WI38 (cell line): ENCODE data around the gene CNFN.
A peak's percentile ranks its signal among the peaks of the same experiment; 100 is the strongest.

Experiments
- H3K4me3 ChIP-seq: 2 replicates; pipeline ENCODE4 v1.5.1; 2011; ENCODE audit warnings: low read depth, mild to moderate bottlenecking, control low read depth, low read length
- TF ChIP-seq, protein P1 (sequence below): IDR thresholded peaks from 2 replicates; pipeline ENCODE4 v1.5.1; 2012; ENCODE audit warnings: low read depth, mild to moderate bottlenecking, control low read depth, low read length

CNFN gene

DNA sequence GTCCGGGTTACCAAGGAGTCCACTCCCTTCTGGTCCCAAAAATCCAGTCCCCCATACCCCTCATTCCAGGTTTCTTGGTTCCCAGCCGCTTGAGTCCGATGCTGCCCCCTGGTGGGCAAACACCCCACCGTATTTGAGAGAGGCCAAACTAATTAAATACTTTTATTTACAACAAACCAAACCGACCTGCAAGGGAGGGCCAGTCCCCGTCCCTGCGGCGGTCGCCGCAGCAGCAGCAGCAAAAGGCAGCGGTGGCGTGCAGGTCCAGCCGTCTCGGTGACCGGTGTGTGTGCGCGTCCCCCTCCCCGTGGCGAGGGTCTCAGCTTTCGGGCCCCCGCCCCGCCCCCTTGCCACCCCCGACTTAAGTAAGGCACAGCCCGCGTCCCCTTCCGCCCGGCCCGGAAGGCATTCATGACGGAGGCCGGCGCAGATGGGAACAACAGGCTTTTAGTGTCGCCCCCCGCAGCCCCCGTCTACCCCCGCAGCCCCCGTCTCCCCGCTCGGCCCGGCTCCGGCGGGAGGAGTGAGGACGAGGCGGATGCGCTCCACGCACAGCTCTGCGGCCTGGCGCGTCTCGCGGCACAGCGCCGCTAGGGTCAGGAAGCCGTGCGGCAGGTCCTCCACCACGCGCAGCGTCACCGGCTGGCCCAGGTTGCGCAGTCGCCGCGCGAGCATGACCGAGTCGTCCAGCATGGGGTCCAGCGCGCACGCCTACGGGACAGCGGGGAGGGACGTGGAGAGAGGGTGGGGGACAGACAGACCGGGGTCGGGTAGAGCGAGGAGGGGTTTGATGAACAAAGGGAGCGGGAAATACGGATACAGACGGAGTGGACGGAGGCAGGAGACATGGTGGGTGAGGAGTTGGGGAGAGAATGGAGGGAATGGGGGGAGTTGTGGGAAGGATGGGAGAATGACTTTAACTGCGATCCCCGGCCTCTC lies 11.5 kb upstream of the CNFN start:
- H3K4me3 ChIP-seq: peak overlapping the region; percentile 53
- TF ChIP-seq, protein P1, sequence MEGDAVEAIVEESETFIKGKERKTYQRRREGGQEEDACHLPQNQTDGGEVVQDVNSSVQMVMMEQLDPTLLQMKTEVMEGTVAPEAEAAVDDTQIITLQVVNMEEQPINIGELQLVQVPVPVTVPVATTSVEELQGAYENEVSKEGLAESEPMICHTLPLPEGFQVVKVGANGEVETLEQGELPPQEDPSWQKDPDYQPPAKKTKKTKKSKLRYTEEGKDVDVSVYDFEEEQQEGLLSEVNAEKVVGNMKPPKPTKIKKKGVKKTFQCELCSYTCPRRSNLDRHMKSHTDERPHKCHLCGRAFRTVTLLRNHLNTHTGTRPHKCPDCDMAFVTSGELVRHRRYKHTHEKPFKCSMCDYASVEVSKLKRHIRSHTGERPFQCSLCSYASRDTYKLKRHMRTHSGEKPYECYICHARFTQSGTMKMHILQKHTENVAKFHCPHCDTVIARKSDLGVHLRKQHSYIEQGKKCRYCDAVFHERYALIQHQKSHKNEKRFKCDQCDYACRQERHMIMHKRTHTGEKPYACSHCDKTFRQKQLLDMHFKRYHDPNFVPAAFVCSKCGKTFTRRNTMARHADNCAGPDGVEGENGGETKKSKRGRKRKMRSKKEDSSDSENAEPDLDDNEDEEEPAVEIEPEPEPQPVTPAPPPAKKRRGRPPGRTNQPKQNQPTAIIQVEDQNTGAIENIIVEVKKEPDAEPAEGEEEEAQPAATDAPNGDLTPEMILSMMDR: peak; percentile 76

DNA sequence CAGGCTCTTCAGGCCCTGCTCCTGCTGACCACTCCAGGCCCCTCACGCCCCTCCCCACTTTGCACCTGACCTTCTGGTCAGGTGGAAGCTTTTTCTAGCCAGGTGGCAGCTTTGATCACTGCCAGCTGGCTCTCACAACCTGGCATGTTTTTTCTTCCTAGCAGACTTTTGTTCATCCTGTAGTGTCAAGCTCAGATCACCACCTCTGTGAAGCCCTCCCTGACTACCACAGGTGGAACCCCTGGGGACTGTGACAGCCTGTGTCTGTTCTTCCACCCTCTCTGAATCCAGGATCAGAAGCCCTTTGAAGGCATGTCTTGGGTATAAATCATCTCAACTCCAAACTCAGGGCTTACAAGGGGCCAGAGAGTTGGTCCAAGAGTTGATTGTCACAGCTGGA lies 10.3 kb upstream of the CNFN start:
- H3K4me3 ChIP-seq: no peak overlapping the region
- TF ChIP-seq, protein P1: no peak

DNA sequence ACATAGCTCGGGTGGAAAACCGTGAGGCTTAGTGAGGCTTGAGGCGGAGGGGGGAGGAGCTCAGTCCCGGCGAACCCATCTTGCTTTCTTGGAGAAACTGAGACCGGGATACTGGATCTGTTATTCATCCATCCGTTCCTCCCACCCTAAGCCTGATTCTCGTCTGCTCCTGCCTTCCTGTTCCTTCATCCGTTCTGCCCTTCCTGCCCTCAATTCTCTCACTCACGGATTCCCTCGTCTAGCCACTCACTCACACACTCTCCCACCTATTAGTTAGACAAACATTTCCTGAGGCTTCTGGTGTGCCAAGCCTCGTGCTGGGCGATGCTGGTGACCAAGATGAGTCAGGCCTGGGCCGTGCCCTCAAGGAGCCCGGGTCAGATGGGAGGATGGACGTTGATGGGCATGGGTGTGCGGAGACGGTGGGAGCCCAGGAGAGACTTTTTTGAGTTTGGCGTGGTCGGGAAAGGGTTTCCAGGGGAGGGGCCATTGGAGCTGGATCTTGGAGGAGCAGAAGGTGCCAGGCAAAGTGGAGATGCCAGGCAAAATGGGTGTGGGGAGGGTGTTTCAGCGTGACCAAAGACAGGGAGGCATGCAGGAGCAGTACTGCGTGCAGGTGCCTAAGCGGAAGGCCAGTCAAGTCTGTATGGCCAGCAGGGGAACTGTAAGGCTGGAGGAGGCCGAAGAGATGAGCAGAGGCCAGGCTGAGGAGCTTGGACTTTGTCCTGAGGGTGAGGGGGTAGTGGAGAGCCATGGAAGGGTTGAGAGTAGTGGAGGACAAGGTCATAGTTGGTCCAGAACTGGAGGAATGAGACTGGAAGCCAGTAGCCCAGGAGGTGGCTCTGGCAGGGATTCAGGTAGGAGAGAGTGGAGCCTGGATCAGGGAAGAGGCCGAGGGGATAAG lies 7.4 kb upstream of the CNFN start:
- TF ChIP-seq, protein P1: no peak
- peak overlapping the region; percentile 80 for H3K4me3 ChIP-seq

DNA sequence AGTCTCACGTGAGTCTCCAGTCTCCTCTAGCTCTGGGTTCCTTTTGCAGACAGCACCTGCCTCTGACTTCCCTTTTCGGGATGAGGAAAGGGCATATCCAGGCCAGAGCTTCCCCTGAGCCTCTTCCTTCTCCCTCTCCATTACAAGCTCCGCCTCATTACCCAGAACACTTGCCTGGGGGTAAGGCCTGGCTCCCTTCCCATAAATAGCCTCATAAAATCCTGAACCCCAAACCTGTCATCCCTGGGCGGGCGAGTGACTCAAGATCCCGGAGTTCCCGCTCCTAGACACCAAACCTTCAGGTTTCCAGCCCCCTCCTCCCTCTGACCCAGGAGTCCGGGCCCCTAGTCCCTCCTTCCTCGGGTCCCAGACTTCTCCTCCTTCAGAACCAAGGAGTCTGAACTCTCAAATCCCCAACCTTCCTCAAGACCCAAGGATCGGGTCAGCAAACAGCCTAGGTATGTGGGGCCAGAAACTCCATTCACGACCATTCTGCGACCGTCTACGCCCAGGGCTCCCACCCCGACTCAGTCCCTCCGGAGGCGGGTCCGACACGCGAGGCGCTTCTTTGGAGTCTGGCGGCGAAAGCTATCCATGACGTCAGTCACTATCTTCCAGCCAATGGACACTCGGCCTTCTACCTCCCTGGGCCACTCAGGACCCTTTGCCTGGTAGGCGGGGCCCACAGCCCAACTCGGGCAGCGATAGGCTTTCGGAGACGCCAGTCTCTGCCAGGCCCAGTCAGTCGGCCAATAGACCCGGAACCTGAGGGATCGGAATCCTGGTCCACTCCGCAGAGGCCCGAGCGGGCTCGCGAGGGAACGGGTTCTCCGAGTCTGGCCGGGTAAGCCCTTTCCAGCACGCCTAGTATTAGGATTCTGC lies 6.5 kb upstream of the CNFN start:
- peak overlapping the region; percentile 80 for H3K4me3 ChIP-seq
- TF ChIP-seq, protein P1: no peak

- H3K4me3 ChIP-seq: no peak overlapping the region
- TF ChIP-seq, protein P1: no peak
Observed at GRCh38 chr19:42394751-42395150, 4.7 kb upstream of the CNFN start.

GRCh38 chr19:42392165-42392564 lies 2.1 kb upstream of the CNFN start:
- TF ChIP-seq, protein P1: no peak
- H3K4me3 ChIP-seq: no peak overlapping the region
